IMR-90 (cell line): Measurements from ENCODE around the gene ING2. TPM values are rescaled to one million over a fixed set of nuclear protein-coding genes. Genes with fewer than 3 reads are reported as not detected.

Experiments
- CEBPB ChIP-seq: IDR thresholded peaks from 2 replicates; pipeline ENCODE4 v1.6.1; 2012; ENCODE audit warnings: low read depth, low read length, improper control_type of control experiment
- NFE2L2 ChIP-seq: fragments of 150-350 bp; IDR thresholded peaks from 2 replicates; pipeline ENCODE4 v1.6.1; 2016; ENCODE audit warnings: low read depth, mild to moderate bottlenecking, low read length
- POLR2A ChIP-seq: IDR thresholded peaks from 2 replicates; pipeline ENCODE4 v1.6.1; 2012; ENCODE audit warnings: mild to moderate bottlenecking, low read depth, low read length
- RAD21 ChIP-seq: IDR thresholded peaks from 2 replicates; pipeline ENCODE4 v1.6.1; 2012; ENCODE audit warnings: low read length, improper control_type of control experiment
- polyA plus RNA-seq, 3 experiments: library from polyadenylated mRNA; depleted of rRNA; stranded (reverse); fragments of >200 nt; gene quantifications; 2 replicates each; pipeline ENCODE4 v1.2.3, GENCODE V29; 2012; ENCODE audit warnings: low replicate concordance in 1 of 3
- total RNA-seq: library from RNA; depleted of rRNA; stranded (reverse); fragments of >200 nt; gene quantifications from 2 replicates; pipeline ENCODE4 v1.2.3, GENCODE V29; 2012
- TF ChIP-seq, protein P1 (sequence below): fragments of 150-350 bp; IDR thresholded peaks from 2 replicates; pipeline ENCODE4 v1.6.1; 2016; ENCODE audit warnings: low read depth, mild to moderate bottlenecking, low read length, moderate library complexity, borderline replicate concordance

Gene ING2
- total and polyA plus RNA-seq, 2 of the 4 experiments (the other 2 are of a cell fraction), result 2.5 to 9.5 TPM

DNA sequence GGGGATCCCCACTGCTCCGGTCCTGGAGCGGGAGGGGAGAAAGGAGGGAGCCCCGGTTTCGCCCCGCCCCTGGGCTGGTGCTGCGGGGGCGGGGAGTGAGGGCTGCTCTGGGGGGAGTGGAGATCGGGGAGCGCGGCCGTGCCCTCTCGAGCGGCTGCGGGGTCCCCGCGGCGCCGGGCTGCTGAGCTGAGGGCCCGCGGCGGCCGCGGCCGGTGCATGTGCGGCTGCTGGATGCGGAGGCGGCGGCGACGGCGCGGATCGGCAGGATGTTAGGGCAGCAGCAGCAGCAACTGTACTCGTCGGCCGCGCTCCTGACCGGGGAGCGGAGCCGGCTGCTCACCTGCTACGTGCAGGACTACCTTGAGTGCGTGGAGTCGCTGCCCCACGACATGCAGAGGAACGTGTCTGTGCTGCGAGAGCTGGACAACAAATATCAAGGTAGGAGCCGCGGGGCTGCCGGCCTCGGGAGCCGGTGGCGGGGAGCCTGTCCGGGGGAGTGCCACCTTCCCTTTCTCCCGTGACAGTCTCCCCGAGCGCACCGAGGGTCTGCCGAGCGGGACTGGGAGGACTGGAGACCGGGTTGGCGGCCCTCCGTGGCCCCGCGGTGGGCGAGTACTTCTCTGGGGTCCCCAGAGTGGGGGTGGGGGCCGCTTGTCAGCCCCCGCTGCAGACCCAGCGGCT, at the start of gene ING2 (continued):
- no peak for TF ChIP-seq RAD21
- TF ChIP-seq, protein P1, sequence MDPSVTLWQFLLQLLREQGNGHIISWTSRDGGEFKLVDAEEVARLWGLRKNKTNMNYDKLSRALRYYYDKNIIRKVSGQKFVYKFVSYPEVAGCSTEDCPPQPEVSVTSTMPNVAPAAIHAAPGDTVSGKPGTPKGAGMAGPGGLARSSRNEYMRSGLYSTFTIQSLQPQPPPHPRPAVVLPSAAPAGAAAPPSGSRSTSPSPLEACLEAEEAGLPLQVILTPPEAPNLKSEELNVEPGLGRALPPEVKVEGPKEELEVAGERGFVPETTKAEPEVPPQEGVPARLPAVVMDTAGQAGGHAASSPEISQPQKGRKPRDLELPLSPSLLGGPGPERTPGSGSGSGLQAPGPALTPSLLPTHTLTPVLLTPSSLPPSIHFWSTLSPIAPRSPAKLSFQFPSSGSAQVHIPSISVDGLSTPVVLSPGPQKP, result no peak
- no peak for TF ChIP-seq NFE2L2
- TF ChIP-seq CEBPB, result no peak
- no peak for TF ChIP-seq POLR2A
